K562 treated with DMSO at 1 percent for 48 hours (cell line): ENCODE data around the gene MYEOV. TPM values are rescaled to one million over a fixed set of nuclear protein-coding genes. Genes with fewer than 3 reads are reported as not detected.

Experiments
- total RNA-seq: library from RNA; unstranded; fragments of 300-600 nt; gene quantifications from 2 replicates; pipeline ENCODE4 v1.2.3, GENCODE V29; 2022; ENCODE audit warnings: low replicate concordance; ENCODE audit errors: extremely low read depth

Gene MYEOV
- total RNA-seq: not detected in 2 replicates

GRCh38 chr11:69293819-69294505 lies at the start of gene MYEOV:
Gene MYEOV (plus strand): TSS chr11:69294155. CDS start chr11:69295355, 1,200 bp downstream.

Other genes starting within 250 kb of the MYEOV start
- not detected in 2 replicates for gene TPCN2, start 245.2 kb upstream of the MYEOV start, total RNA-seq
- not detected in 2 replicates for gene SMIM38, start 138.2 kb upstream of the MYEOV start, total RNA-seq
- gene LINC01488, start 187.5 kb downstream of the MYEOV start, total RNA-seq: not detected in 2 replicates